ENCODE measurements around the gene SLC26A3.

GRCh38 chr7:107743567-107744344, 59.3 kb downstream of the SLC26A3 start, which contains the start of gene CBLL1:
- TF ChIP-seq, protein P1, sequence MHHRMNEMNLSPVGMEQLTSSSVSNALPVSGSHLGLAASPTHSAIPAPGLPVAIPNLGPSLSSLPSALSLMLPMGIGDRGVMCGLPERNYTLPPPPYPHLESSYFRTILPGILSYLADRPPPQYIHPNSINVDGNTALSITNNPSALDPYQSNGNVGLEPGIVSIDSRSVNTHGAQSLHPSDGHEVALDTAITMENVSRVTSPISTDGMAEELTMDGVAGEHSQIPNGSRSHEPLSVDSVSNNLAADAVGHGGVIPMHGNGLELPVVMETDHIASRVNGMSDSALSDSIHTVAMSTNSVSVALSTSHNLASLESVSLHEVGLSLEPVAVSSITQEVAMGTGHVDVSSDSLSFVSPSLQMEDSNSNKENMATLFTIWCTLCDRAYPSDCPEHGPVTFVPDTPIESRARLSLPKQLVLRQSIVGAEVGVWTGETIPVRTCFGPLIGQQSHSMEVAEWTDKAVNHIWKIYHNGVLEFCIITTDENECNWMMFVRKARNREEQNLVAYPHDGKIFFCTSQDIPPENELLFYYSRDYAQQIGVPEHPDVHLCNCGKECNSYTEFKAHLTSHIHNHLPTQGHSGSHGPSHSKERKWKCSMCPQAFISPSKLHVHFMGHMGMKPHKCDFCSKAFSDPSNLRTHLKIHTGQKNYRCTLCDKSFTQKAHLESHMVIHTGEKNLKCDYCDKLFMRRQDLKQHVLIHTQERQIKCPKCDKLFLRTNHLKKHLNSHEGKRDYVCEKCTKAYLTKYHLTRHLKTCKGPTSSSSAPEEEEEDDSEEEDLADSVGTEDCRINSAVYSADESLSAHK (tag by site-specific recombination; IDR thresholded peaks at IDR 0.05), result no peak
- TF ChIP-seq, protein P2, sequence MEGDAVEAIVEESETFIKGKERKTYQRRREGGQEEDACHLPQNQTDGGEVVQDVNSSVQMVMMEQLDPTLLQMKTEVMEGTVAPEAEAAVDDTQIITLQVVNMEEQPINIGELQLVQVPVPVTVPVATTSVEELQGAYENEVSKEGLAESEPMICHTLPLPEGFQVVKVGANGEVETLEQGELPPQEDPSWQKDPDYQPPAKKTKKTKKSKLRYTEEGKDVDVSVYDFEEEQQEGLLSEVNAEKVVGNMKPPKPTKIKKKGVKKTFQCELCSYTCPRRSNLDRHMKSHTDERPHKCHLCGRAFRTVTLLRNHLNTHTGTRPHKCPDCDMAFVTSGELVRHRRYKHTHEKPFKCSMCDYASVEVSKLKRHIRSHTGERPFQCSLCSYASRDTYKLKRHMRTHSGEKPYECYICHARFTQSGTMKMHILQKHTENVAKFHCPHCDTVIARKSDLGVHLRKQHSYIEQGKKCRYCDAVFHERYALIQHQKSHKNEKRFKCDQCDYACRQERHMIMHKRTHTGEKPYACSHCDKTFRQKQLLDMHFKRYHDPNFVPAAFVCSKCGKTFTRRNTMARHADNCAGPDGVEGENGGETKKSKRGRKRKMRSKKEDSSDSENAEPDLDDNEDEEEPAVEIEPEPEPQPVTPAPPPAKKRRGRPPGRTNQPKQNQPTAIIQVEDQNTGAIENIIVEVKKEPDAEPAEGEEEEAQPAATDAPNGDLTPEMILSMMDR (tag by site-specific recombination; IDR thresholded peaks at IDR 0.05), result peak; percentile 94
- TF ChIP-seq ZNF37A (tag by site-specific recombination; IDR thresholded peaks at IDR 0.05) (no peak), ZNF785 (tag by site-specific recombination; IDR thresholded peaks at IDR 0.05) (peak; percentile 87; the same call in 1 of the 2 replicates)

All from HEK293 (cell line).